Measurements from ENCODE around the gene ATP5ME.

ATP5ME gene

DNA sequence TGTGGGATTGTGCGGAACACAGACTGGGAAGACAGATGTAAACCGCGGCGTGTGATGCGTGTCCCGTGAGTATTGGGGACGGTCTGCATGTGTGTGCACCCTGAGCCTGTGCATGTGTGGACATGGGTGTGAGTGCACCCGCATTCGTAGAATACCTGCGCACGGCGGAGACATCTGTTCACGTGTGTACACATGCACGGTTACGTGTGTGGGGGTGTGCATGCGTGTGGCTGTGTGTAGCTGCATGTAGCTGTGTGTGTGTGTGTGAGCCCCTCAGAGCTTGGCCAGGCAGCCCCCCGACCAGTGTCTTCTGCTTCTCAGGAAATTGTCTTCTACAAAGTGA, 19.6 kb downstream of the ATP5ME start:
- TF ChIP-seq, protein P1, sequence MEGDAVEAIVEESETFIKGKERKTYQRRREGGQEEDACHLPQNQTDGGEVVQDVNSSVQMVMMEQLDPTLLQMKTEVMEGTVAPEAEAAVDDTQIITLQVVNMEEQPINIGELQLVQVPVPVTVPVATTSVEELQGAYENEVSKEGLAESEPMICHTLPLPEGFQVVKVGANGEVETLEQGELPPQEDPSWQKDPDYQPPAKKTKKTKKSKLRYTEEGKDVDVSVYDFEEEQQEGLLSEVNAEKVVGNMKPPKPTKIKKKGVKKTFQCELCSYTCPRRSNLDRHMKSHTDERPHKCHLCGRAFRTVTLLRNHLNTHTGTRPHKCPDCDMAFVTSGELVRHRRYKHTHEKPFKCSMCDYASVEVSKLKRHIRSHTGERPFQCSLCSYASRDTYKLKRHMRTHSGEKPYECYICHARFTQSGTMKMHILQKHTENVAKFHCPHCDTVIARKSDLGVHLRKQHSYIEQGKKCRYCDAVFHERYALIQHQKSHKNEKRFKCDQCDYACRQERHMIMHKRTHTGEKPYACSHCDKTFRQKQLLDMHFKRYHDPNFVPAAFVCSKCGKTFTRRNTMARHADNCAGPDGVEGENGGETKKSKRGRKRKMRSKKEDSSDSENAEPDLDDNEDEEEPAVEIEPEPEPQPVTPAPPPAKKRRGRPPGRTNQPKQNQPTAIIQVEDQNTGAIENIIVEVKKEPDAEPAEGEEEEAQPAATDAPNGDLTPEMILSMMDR (IDR thresholded peaks at IDR 0.05; ENCODE audit: poor library complexity, severe bottlenecking): no peak
- H3K27me3 ChIP-seq (ENCODE audit: insufficient read depth, poor library complexity, severe bottlenecking): peaks cover 7% of the 10 kb centered on the region
- H3K9me3 ChIP-seq (ENCODE audit: severe bottlenecking): no peaks in the 10 kb centered on the region
- H3K36me3 ChIP-seq (ENCODE audit: low read depth): no peaks in the 10 kb centered on the region
- DNase-seq (ENCODE audit: low spot score) (no peak), ATAC-seq (ENCODE audit: low read depth) (no peak)
- no peaks in the 10 kb centered on the region for H3K4me1 ChIP-seq (ENCODE audit: insufficient read depth, poor library complexity, severe bottlenecking)
- H3K4me3 ChIP-seq (ENCODE audit: severe bottlenecking): no peak overlapping the region
- H3K27ac ChIP-seq (ENCODE audit: poor library complexity, severe bottlenecking): no peak overlapping the region

DNA sequence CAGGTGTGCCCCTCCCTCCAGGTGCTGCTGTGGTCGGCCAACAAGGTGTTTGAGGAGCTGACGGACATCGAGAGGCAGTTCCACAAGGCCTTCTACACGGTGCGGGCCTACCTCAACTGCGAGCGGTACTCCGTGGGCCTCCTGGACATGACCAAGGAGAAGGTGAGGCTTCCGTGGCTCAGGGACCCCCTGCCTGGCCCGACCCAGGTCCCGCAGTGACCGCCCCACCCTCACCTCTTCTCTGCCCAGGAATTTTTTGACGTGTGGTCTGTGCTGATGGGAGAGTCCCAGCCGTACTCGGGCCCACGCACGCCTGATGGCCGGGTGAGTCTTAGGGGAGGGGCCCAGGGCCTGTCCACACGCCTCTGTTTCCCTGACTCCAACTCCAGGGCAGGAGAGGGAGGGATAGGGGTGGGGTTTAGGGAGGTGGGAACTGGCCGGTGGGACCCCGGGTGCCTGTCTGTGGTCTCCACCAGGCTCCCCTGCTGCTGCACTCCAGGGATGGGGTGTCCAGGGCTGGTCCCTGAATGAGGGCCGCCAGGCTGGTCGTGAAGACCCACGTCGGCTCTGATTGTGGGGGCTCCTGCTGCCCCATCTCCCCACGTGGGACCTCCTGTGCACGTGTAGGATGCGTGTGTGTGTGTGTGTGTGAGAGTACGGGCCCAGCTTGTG, 20.1 kb downstream of the ATP5ME start:
- H3K36me3 ChIP-seq (ENCODE audit: low read depth): no peaks in the 10 kb centered on the region
- no peak overlapping the region for H3K4me3 ChIP-seq (ENCODE audit: severe bottlenecking)
- DNase-seq (ENCODE audit: low spot score) (peak; percentile 53), ATAC-seq (ENCODE audit: low read depth) (no peak)
- H3K27ac ChIP-seq (ENCODE audit: poor library complexity, severe bottlenecking): no peak overlapping the region
- H3K27me3 ChIP-seq (ENCODE audit: insufficient read depth, poor library complexity, severe bottlenecking): peaks cover 7% of the 10 kb centered on the region
- no peaks in the 10 kb centered on the region for H3K4me1 ChIP-seq (ENCODE audit: insufficient read depth, poor library complexity, severe bottlenecking)
- no peaks in the 10 kb centered on the region for H3K9me3 ChIP-seq (ENCODE audit: severe bottlenecking)
- TF ChIP-seq, protein P1 (IDR thresholded peaks at IDR 0.05; ENCODE audit: poor library complexity, severe bottlenecking): no peak

DNA sequence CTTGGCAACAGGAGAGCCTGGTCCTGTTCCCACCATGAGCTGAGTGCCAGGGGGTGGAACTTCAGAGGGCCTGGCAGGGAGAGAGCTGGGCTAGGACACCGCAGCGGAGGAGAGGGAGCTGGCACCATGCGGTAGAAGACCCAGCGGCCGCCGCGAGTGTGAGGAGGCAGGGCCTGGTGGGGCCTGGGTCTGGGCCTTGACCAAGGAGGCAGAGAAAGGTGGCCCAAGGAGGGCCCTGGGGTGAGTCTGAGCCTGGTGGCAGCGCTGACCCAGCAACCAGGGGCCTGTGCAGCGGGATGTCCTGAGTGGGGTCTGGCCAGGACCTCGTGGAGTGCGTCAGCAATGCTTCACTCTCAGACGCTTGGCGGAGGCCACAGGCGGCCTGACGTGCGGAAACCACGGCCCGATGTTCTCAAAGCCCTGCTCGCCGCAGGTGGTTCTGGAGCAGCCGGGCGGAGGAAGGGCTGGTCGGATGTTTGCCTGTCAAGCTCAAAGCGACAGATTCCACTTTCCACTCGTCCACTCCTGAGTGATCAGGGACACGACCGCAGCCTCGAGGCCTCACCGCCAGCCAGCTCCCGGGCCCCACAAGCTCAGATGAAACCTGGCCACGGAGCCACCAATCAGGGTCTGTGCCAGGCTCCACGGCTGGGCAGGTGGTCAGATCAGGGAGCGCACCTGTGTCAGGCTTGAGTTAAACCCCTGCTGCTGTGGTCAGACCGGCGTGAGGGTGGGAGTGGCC, 20.8 kb downstream of the ATP5ME start:
- H3K36me3 ChIP-seq (ENCODE audit: low read depth): no peaks in the 10 kb centered on the region
- DNase-seq (ENCODE audit: low spot score) (peak; percentile 59), ATAC-seq (ENCODE audit: low read depth) (no peak)
- no peaks in the 10 kb centered on the region for H3K4me1 ChIP-seq (ENCODE audit: insufficient read depth, poor library complexity, severe bottlenecking)
- H3K27ac ChIP-seq (ENCODE audit: poor library complexity, severe bottlenecking): no peak overlapping the region
- peaks cover 7% of the 10 kb centered on the region for H3K27me3 ChIP-seq (ENCODE audit: insufficient read depth, poor library complexity, severe bottlenecking)
- TF ChIP-seq, protein P1 (IDR thresholded peaks at IDR 0.05; ENCODE audit: poor library complexity, severe bottlenecking): no peak
- H3K4me3 ChIP-seq (ENCODE audit: severe bottlenecking): no peak overlapping the region
- no peaks in the 10 kb centered on the region for H3K9me3 ChIP-seq (ENCODE audit: severe bottlenecking)

DNA sequence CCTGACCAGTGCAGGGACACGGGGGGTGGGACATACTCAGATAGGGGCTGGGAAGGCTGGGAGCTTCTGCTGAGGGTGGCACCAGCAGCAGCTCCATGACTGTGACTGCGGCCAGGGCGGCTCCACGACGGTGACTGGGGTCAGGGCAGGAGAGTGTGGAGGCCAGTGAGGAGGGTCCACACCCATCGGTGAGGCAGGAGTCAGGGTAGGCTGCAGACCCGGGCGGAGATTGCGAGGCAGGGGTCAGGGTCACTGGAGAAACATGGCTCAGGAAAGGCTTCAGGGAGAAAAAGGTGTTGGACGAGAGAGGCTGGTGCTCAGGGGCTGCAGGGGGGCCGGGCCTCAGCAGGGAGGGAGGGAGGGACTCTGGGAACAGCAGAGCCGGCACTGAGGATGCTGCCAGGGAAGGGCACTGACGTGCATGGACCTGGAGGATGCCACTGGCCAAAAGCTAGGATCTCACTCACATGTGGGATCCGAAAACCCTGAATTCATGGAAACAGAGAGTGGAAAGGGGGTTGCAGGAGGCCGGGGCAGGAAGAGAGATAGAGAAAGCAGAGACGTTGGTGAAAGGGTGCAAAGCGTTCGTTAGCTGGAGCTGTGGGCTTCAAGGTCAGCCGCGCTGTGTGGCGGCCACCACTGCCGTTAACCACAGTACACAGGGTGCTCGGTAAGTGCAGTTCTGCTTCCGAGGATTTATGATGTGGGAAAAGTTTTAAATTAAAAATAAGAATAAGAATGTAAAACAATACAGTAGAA, 22.0 kb downstream of the ATP5ME start:
- H3K36me3 ChIP-seq (ENCODE audit: low read depth): no peaks in the 10 kb centered on the region

More for the DNA sequence above, 22.0 kb downstream of the ATP5ME start:
- Histone ChIP-seq H3K9me3 (ENCODE audit: severe bottlenecking) (no peaks in the 10 kb centered on the region), H3K4me3 (ENCODE audit: severe bottlenecking) (no peak overlapping the region), H3K4me1 (ENCODE audit: insufficient read depth, poor library complexity, severe bottlenecking) (no peaks in the 10 kb centered on the region), H3K27me3 (ENCODE audit: insufficient read depth, poor library complexity, severe bottlenecking) (peaks cover 7% of the 10 kb centered on the region), H3K27ac (ENCODE audit: poor library complexity, severe bottlenecking) (no peak overlapping the region)
- ATAC-seq (ENCODE audit: low read depth): no peak
- TF ChIP-seq, protein P1 (IDR thresholded peaks at IDR 0.05; ENCODE audit: poor library complexity, severe bottlenecking): no peak
- DNase-seq (ENCODE audit: low spot score): peak; percentile 65

All from RWPE2 (cell line).